ENCODE measurements around the gene ENOX1. TPM values are rescaled to one million over a fixed set of nuclear protein-coding genes. Genes with fewer than 3 reads are reported as not detected.

ENOX1 gene
- total and polyA plus RNA-seq, 2 donors (not counting 3 experiments of a cell fraction or from before 2014, with no cell fraction given), result 0.17 to 0.97 TPM

GRCh38 chr13:43835701-43836100 is 48.9 kb upstream of the ENOX1 start:
- Histone ChIP-seq H3K4me1 (ENCODE audit: control insufficient read depth, extremely low read depth, insufficient read depth, low read length) (no peaks in the 10 kb centered on the region), H4K20me1 (replicated peaks; ENCODE audit: control insufficient read depth, extremely low read depth, insufficient read depth, low read length) (no peaks in the 10 kb centered on the region), H3K9me1 (replicated peaks; ENCODE audit: control insufficient read depth, extremely low read depth, insufficient read depth, low read length) (no peaks in the 10 kb centered on the region), H3K27ac (ENCODE audit: insufficient read depth, low read depth, low read length) (no peak overlapping the region), H3K36me3 (ENCODE audit: control insufficient read depth in 2 of 2, extremely low read depth in 1 of 2, insufficient read depth in 2 of 2, low read length in 2 of 2) (no peaks in the 10 kb centered on the region), H3K79me2 (ENCODE audit: control insufficient read depth, insufficient read depth, low read length) (no peaks in the 10 kb centered on the region), H3K4me3 (replicated peaks in 1 of 3; ENCODE audit: insufficient read depth in 1 of 3, low read depth in 1 of 3, low read length in 3 of 3) (no peak overlapping the region), H3K27me3 (ENCODE audit: control insufficient read depth in 2 of 2, insufficient read depth in 2 of 2, low read length in 2 of 2) (no peaks in the 10 kb centered on the region), H3K4me2 (ENCODE audit: insufficient read depth, low read length) (no peak overlapping the region), H3K9me3 (replicated peaks; ENCODE audit: control insufficient read depth, insufficient read depth, low read length) (no peaks in the 10 kb centered on the region), H2AFZ (ENCODE audit: low read depth, low read length) (no peak overlapping the region), H3K9ac (replicated peaks; ENCODE audit: extremely low read depth, insufficient read depth, low read length) (no peak overlapping the region)
- DNase-seq (ENCODE audit: low read depth, low spot score) (no peak), FAIRE-seq (no peak)
- intact Hi-C loops (cut with micrococcal nuclease), result no loop called here
- no TSS peak for BruUV-seq (replicated peaks)
- ChIA-PET POLR2A (no interaction called here), CTCF (no interaction called here)
- TF ChIP-seq CTCF (IDR thresholded peaks at IDR 0.05; ENCODE audit: extremely low read depth in 1 of 2, insufficient read depth in 1 of 2, low read depth in 1 of 2, low read length in 2 of 2) (no peak), GATA2 (IDR thresholded peaks at IDR 0.05; ENCODE audit: insufficient read depth, insufficient read length, low read depth, low read length) (no peak), POLR2A (IDR thresholded peaks at IDR 0.05; ENCODE audit: low read depth, low read length) (no peak), MAX (IDR thresholded peaks at IDR 0.05; ENCODE audit: insufficient read depth, insufficient read length) (no peak), FOS (IDR thresholded peaks at IDR 0.05; ENCODE audit: borderline replicate concordance, insufficient read depth, low read length) (no peak), POLR2AphosphoS5 (IDR thresholded peaks at IDR 0.05; ENCODE audit: insufficient read depth, low read depth, low read length) (no peak), EZH2 (IDR thresholded peaks at IDR 0.05; ENCODE audit: borderline replicate concordance, low read depth, low read length, severe bottlenecking) (no peak), MYC (IDR thresholded peaks at IDR 0.05; ENCODE audit: low read depth, low read length) (no peak)
- dilution Hi-C loops (cut with MboI; ENCODE audit: extremely low pct_ligation_motif_present, low sequenced_read_pairs), result no loop called here
